Myocyte (in vitro differentiated cells): ENCODE results near the gene TPRG1. TPM values are rescaled to one million over a fixed set of nuclear protein-coding genes. Genes with fewer than 3 reads are reported as not detected.

Experiments used
- DNase-seq: peaks from one replicate; pipeline ENCODE4 v3.0.0-alpha.2; 2012; ENCODE audit warnings: low read depth
- total RNA-seq: library from RNA; depleted of rRNA; stranded (reverse); fragments of >200 nt; gene quantifications from 2 replicates; pipeline ENCODE4 v1.2.3, GENCODE V29; 2014

TPRG1 gene
- total RNA-seq, 1 donor from 2014 or later = 3.1 TPM

GRCh38 chr3:189353318-189353965 lies 181.7 kb downstream of the TPRG1 start:
- no peak for DNase-seq

- DNase-seq = no peak
Observed at GRCh38 chr3:189353988-189354889, 182.5 kb downstream of the TPRG1 start.

- no peak for DNase-seq
Observed at GRCh38 chr3:189355115-189355480, 183.3 kb downstream of the TPRG1 start.

- peak; percentile 84 for DNase-seq
Observed at GRCh38 chr3:189355481-189356201, 183.9 kb downstream of the TPRG1 start.

- DNase-seq = peak; percentile 67
Observed at GRCh38 chr3:189360291-189360690, 188.5 kb downstream of the TPRG1 start.

GRCh38 chr3:189361103-189361835 lies 189.5 kb downstream of the TPRG1 start:
- DNase-seq = peak; percentile 63

- DNase-seq = peak; percentile 38
Observed at GRCh38 chr3:189363590-189364255, 192.0 kb downstream of the TPRG1 start.

GRCh38 chr3:189365609-189366564 lies 194.1 kb downstream of the TPRG1 start:
- DNase-seq = peak; percentile 52

- DNase-seq = no peak
Observed at GRCh38 chr3:189368384-189368783, 196.6 kb downstream of the TPRG1 start.

- no peak for DNase-seq
Observed at GRCh38 chr3:189369636-189370035, 197.9 kb downstream of the TPRG1 start.

GRCh38 chr3:189372243-189372642 lies 200.5 kb downstream of the TPRG1 start:
- no peak for DNase-seq
